Peyer's patch (tissue), 4 donors: ENCODE data around the gene BIRC7. TPM values are rescaled to one million over a fixed set of nuclear protein-coding genes. Genes with fewer than 3 reads are reported as not detected.

Source experiments
- DNase-seq, 3 donors: peaks; one replicate each; pipeline ENCODE4 v3.0.0-alpha.2; 2017 to 2019
- H3K27ac ChIP-seq, 4 donors: fragments of 200-600 bp; sonication (generic); one replicate each; pipeline ENCODE4 v1.5.1; 2016 to 2019
- H3K27me3 ChIP-seq, 2 donors: fragments of 200-600 bp; sonication (generic); one replicate each; pipeline ENCODE4 v1.5.1; 2019
- H3K36me3 ChIP-seq, 3 donors: fragments of 200-600 bp; sonication (generic); one replicate each; pipeline ENCODE4 v1.5.1; 2016 to 2019
- H3K4me1 ChIP-seq, 4 donors: fragments of 200-600 bp; sonication (generic); one replicate each; pipeline ENCODE4 v1.5.1; 2016 to 2019
- H3K4me3 ChIP-seq, 4 donors: fragments of 200-600 bp; sonication (generic); 1 replicate in 3 of 4; 2 replicates in 1 of 4; pipeline ENCODE4 v1.5.1; 2016 to 2019; ENCODE audit warnings: mild to moderate bottlenecking in 1 of 4
- H3K9me3 ChIP-seq, 4 donors: fragments of 200-600 bp; sonication (generic); one replicate each; pipeline ENCODE4 v1.5.1; 2016 to 2019; ENCODE audit warnings: mild to moderate bottlenecking in 1 of 4
- CTCF ChIP-seq, 6 experiments: fragments of 450-650 bp in 4 of 6; fragments of 200-600 bp in 2 of 6; sonication (generic) in 1 of 6; IDR thresholded peaks; one replicate each; pipeline ENCODE4 v1.5.1; 2017 to 2019; ENCODE audit warnings: antibody characterized with exemption in 6 of 6, mild to moderate bottlenecking in 3 of 6, moderate library complexity in 1 of 6
- POLR2A ChIP-seq, 2 donors: fragments of 450-650 bp; IDR thresholded peaks; one replicate each; pipeline ENCODE4 v1.5.1; 2017; ENCODE audit warnings: antibody characterized with exemption in 2 of 2, mild to moderate bottlenecking in 2 of 2, moderate library complexity in 2 of 2
- total RNA-seq, 4 donors: library from RNA; depleted of rRNA; stranded (reverse); fragments of >200 nt; gene quantifications; one replicate each; pipeline ENCODE4 v1.1.0, GENCODE V29; 2016

Gene BIRC7
- total RNA-seq, 4 donors from 2014 or later = not detected

DNA sequence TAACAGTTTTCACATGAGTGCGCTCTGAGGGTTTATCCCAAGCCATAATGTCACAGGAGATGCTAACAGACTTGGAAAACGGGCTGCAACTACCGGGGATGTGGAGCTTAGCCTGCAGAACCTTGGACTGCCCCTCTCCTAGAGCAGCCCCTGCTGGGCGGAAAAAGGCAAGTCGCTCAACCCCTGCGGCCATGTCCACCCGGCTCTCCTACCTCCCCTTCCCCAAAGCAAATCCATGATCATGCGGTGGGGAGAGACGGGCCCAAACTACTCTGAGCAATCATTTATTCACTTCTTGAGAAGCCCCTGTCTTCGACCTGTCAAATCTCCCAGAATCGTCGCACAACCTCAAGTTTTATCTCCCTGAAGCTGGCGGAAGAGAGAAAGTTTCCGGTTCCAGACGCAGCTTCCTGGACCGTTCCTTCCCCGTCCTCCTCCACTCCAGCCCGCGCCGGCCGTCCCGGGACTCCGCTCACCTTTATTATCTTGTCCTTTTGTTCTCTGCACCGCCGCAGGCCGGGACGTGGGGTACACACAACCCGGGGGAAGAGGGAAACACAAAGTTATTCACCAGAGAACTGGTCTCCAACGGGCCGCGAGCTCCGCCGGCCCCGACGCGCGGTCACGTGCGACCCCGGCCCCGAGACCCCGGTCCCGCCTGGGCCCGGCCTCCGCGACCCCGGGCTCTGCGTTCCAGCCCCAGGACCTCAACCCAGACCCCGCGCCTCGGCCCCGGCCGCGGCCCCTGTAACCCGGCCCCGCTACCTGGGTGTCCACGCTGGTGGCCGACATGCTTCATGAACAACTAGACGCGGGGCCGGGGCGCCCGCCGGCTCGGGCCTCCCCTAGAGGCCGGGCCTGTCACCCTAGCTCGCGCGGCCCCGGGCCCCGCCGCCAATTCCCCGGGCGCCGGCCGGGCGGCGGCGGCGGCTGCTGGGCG lies 20.3 kb upstream of the BIRC7 start:
- DNase-seq = peak in 1 of 3 donors; percentile 56
- peaks cover 0 to 38% (median 15%) of the 10 kb centered on the region in 4 donors for H3K4me1 ChIP-seq

GRCh38 chr20:63216041-63216848 lies 19.5 kb upstream of the BIRC7 start, which contains the start of gene YTHDF1:
YTHDF1 (minus strand) TSS chr20:63216131; CDS start chr20:63215892, 239 bp downstream.
- peaks cover 0 to 38% (median 15%) of the 10 kb centered on the region in 4 donors for H3K4me1 ChIP-seq
- no peaks in the 10 kb centered on the region for H3K9me3 ChIP-seq
- H3K4me3 ChIP-seq = peak within 1 kb of the TSS; percentile 92 to 100 (median 98)
- peaks cover 0 to 28% (median 0%) of the 10 kb centered on the region in 3 donors for H3K36me3 ChIP-seq
- peak within 1 kb of the TSS; percentile 81 to 89 (median 86) for H3K27ac ChIP-seq
- H3K27me3 ChIP-seq = no peaks in the 10 kb centered on the region
- DNase-seq = peak; percentile 97 to 99 (median 97)
- no peak for TF ChIP-seq CTCF (IDR thresholded peaks at IDR 0.05)
- peak; percentile 50 to 62 for TF ChIP-seq POLR2A (IDR thresholded peaks at IDR 0.05)

More for the DNA sequence above, 20.3 kb upstream of the BIRC7 start:
- H3K4me3 ChIP-seq = peak overlapping the region; percentile 92 to 100 (median 98)
- H3K9me3 ChIP-seq = no peaks in the 10 kb centered on the region
- TF ChIP-seq CTCF (IDR thresholded peaks at IDR 0.05) = peak in 1 of 6 experiments; percentile 17
- TF ChIP-seq POLR2A (IDR thresholded peaks at IDR 0.05) = no peak
- no peaks in the 10 kb centered on the region for H3K27me3 ChIP-seq
- H3K36me3 ChIP-seq = peaks cover 0 to 37% (median 0%) of the 10 kb centered on the region in 3 donors
- peak overlapping the region; percentile 81 to 89 (median 86) for H3K27ac ChIP-seq

DNA sequence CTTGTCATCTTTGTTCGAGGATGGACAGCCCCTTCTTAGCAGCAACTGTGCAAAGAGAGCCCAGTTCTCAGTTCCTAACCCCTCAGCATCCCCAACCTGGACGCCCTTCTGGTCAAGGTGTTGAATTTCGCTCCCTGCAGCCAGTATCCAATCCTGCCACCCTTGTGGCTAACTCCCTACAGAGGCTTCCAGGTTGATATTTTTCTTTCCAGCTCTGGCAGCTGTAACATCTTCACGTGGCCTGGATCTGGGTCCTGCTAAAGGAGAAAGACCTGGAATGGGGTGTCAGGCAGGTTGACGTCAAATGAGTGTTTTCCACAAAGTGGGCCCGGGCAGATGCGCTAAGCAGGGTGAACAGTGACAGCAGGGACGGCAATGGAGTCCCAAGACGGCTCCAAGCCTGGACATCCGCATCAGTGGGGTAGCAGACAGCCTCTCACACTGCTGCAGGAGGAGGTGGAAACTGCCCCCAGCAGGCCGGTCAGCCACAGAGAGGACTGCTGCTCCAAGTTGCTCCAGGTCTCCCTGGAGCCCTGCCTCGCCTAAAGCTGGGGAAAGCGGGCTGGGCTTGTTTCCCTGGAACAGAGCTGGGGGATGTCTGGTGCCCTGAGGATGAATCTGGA lies 18.7 kb upstream of the BIRC7 start:
- no peak for DNase-seq
- Histone ChIP-seq H3K36me3 (peaks cover 0 to 23% (median 0%) of the 10 kb centered on the region in 3 donors), H3K4me3 (peak overlapping the region; percentile 92 to 100 (median 98)), H3K9me3 (no peaks in the 10 kb centered on the region), H3K27ac (peak overlapping the region; percentile 71 to 89 (median 84)), H3K4me1 (peaks cover 0 to 38% (median 15%) of the 10 kb centered on the region in 4 donors), H3K27me3 (no peaks in the 10 kb centered on the region)
- no peak for TF ChIP-seq CTCF (IDR thresholded peaks at IDR 0.05)
- TF ChIP-seq POLR2A (IDR thresholded peaks at IDR 0.05) = no peak

- no peak overlapping the region for H3K4me3 ChIP-seq
- peaks cover 0 to 30% (median 15%) of the 10 kb centered on the region in 4 donors for H3K4me1 ChIP-seq
- no peaks in the 10 kb centered on the region for H3K27me3 ChIP-seq
- no peaks in the 10 kb centered on the region for H3K9me3 ChIP-seq
- TF ChIP-seq CTCF (IDR thresholded peaks at IDR 0.05) = no peak
- TF ChIP-seq POLR2A (IDR thresholded peaks at IDR 0.05) = no peak
- H3K27ac ChIP-seq = no peak overlapping the region
- no peak for DNase-seq
- peaks cover 0 to 16% (median 0%) of the 10 kb centered on the region in 3 donors for H3K36me3 ChIP-seq
These were observed 18.0 kb upstream of the BIRC7 start for GRCh38 chr20:63217706-63218105.
